Astrocyte (in vitro differentiated cells and primary cell): ENCODE measurements around the gene NR5A2.

Source experiments
- CTCF ChIP-seq: IDR thresholded peaks from 2 replicates; pipeline ENCODE4 v1.5.1; 2011; ENCODE audit warnings: low read depth, mild to moderate bottlenecking, inconsistent platforms, low read length, moderate library complexity; ENCODE audit not compliant: insufficient read depth
- EZH2 ChIP-seq: IDR thresholded peaks from 2 replicates; pipeline ENCODE4 v1.6.1; 2012; ENCODE audit warnings: mild to moderate bottlenecking, low read length, inconsistent platforms; ENCODE audit not compliant: insufficient read depth

GRCh38 chr1:200072636-200073285 is 45.3 kb downstream of the NR5A2 start:
- TF ChIP-seq CTCF = no peak
- TF ChIP-seq EZH2 = no peak
